Measurements from ENCODE around the gene PLCB2. TPM values are rescaled to one million over a fixed set of nuclear protein-coding genes. Genes with fewer than 3 reads are reported as not detected.

The PLCB2 gene
- total RNA-seq, 1 donor from 2014 or later, result 7.1 TPM

GRCh38 chr15:40328176-40328575 is 20.4 kb upstream of the PLCB2 start:
- DNase-seq (ENCODE audit: low read depth, low spot score), result no peak

GRCh38 chr15:40327457-40327856 is 19.7 kb upstream of the PLCB2 start:
- DNase-seq (ENCODE audit: low read depth, low spot score), result no peak

GRCh38 chr15:40325700-40326099 is 18.0 kb upstream of the PLCB2 start:
- DNase-seq (ENCODE audit: low read depth, low spot score), result no peak

- no peak for DNase-seq (ENCODE audit: low read depth, low spot score)
These were observed 17.5 kb upstream of the PLCB2 start for GRCh38 chr15:40325188-40325587.

- DNase-seq (ENCODE audit: low read depth, low spot score), result no peak
These were observed 16.5 kb upstream of the PLCB2 start for GRCh38 chr15:40323953-40324937.

DNA sequence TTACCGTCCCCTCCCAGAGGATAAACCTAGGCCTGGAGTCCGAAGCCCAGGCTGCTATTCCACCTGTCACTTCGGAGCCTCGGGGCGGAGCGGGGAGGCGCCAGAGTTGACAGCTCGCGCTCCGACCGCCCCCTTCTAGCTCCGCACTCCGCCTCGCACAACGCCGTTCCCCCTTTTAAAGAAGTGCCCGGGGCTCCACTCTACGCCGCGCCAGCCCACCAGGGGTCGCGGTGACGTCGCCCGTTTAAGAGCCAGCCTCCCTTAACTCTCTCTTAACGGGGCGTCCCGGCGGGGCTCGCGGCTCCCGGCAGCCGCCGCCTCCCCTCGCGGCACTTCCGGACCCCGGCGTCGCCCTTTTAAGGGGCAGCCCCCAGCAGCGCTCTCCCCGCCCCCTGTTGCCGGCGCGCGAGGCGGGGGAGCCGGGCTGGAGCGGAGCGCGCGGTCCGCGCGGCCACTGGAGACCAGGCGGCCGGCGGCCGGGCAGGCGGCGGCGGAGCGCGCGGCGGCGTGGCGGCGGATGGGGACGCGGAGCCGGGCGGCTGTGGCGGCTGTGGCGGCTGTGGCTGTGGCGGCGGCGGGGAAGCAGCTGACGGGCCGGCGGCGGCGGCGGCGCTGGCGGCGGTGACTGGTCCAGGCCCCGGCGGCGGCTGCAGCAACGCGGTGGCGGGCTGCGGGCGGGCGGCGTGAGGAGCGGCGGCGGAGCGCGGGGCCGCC is 15.7 kb upstream of the PLCB2 start, which contains the start of gene INAFM2:
INAFM2 (plus strand) TSS at position 454 of the 714 bp plus-strand sequence. CDS start 364 bp downstream, outside the sequence.
- peak; percentile 88 for DNase-seq (ENCODE audit: low read depth, low spot score)

GRCh38 chr15:40322531-40323238 is 14.9 kb upstream of the PLCB2 start:
- no peak for DNase-seq (ENCODE audit: low read depth, low spot score)

- no peak for DNase-seq (ENCODE audit: low read depth, low spot score)
These were observed 13.2 kb upstream of the PLCB2 start for GRCh38 chr15:40320931-40321371.

GRCh38 chr15:40320409-40320808 is 12.7 kb upstream of the PLCB2 start:
- no peak for DNase-seq (ENCODE audit: low read depth, low spot score)

- no peak for DNase-seq (ENCODE audit: low read depth, low spot score)
These were observed 9.8 kb upstream of the PLCB2 start for GRCh38 chr15:40317580-40317979.

DNA sequence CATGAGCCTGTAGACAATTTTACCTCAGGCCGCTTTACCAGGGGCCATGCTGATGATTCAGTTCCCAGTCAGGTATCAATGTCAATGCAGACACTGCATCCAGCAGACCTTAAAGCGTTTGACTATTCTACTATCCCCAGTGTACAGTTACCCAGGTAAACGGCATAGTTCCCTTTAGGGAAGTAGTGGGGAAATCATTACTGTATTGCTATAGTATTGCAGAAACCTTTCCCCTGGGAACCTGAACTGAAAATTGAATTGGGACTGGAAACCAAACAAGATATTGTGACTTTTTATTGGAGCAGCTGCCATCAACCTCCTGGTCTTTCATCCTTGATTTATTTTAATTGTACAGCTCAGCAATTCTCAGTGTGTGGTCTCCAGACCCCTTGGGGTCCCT is 9.2 kb upstream of the PLCB2 start:
- no peak for DNase-seq (ENCODE audit: low read depth, low spot score)

- DNase-seq (ENCODE audit: low read depth, low spot score), result peak; percentile 84
These were observed 7.1 kb upstream of the PLCB2 start for GRCh38 chr15:40314723-40315276.

DNA sequence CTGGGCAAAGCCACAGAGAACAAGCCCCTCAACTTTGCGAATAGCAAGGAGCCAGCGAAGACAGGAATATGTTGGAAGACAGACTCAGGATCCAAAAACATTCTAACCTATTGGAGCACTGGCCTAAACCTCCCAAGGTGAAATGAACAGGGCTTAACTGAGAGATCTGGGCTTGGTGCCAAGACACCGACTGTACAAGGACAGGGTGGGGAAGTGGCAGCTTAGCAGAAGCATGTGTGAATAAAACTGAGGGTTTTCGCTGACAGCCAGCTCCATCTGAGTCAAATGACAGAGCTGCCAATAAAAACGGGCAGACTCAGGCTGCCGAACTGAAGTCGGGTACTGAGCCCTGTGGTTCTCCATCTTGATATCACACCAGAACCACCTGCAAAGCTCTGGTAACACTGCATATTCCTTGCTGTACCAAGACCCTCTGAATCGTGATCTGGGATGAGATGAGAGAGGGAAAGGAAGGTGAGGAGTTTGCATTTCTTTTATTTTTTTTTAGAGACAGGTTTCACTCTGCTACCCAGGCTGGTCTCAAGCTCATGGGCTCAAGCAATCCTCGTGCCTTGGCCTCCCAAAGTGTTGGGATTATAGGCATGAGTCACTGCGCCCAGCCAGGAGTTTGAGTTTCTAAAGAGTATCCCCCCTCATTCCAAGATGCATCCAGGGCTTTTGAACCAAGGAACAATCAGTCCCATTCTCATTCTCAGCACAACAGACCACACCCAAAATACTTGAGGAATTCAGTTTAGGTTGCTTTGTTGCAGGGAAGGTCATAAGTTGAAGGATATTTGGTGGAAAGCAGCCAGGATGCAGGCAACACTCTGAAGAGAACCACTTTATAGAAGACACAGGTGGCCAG is 6.0 kb upstream of the PLCB2 start:
- DNase-seq (ENCODE audit: low read depth, low spot score), result peak; percentile 15

- no peak for DNase-seq (ENCODE audit: low read depth, low spot score)
These were observed 4.8 kb upstream of the PLCB2 start for GRCh38 chr15:40312370-40313158.

DNA sequence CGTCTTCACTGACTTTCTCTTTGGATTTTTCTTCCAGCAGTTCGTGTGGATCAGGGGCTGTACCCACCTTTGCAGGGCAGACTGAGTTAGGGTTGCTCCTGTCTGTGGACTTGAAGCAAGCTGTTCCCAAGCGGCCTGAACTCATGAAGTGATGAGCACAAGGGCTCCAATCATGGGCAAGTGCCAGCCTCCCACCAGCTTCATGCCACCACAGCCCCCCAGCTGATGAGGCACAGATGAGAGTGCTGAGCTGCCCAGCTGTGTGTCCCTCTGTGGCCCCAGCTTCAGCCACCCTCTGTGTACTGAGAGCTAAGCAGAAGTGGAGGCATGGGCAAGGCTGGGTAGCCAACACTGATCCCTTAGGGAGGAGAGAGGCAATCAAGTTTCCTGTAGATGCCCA is 3.3 kb upstream of the PLCB2 start:
- DNase-seq (ENCODE audit: low read depth, low spot score), result no peak

DNA sequence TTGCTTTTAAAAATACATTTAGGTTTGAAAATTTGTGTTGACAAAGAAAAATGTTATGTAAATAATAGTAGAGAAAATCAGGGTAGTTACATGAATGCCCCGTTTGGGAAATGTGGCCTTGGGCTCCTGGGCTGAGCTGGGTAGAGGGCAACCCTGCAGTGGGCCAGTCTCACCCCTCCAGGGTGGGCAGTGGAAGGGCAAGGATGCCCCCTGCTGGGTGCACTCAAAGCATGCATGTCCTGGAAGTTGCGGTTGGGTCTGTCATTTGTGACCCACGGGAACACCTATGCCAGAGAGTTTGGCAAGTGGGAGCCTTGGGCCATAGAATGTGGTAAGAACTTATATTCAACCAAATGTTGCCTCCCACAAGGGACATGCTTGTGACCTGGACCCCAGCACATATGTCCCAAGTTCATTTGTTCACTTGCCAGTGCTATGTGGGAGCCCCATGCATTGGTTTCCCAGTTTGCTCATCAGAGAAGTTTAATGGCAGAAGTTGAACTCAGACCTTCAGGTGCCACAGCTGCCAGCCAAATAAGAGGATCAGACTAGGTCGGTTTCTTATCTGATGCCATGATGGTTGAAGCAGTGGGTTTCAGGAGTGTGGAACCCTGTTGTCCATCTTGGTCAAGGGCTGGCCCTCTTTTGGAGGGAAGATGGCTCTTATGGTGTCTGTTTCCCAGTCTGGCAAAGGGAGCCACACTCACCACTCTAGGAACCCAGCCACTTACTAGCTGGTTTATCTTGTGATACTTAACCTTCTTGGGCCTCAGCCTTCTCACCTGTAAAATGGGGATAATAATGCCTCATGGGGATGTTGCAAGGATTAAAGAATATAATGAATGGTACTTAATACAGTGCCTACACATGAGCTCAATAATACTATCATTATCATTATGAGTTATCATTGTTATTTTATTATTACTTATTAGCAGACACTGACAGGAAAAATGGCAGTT is 2.5 kb upstream of the PLCB2 start:
- DNase-seq (ENCODE audit: low read depth, low spot score), result peak; percentile 15

- DNase-seq (ENCODE audit: low read depth, low spot score), result no peak
These were observed 1.7 kb upstream of the PLCB2 start for GRCh38 chr15:40309344-40309862.

DNA sequence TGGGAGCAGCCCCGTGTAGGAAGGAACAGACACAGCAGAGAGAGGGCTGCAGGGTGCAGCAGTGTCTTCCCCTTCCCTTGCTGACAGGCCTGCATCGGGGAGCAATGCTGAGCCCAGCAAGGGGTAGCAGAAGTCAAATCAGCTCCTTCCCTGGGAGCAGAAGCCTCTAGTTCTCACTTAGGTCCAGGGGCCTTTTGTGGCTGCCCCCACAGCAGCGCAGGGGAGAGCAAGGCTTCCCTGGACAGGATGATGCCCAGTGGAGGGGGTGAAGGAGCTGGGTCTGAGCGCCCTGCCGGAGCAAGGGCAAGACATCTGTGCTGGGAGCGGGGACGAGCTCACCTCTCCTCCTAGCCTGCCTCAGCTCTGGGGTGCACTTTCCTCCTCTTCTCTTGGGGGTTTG is 827 bp downstream of the PLCB2 start:
- DNase-seq (ENCODE audit: low read depth, low spot score), result no peak
